ENCODE data around the gene CHRNA5. TPM values are rescaled to one million over a fixed set of nuclear protein-coding genes. Genes with fewer than 3 reads are reported as not detected.
"Not testable (repeated sequence)": the region's sequence is repeated elsewhere in the genome, so short reads cannot be mapped to it uniquely, and the experiment has no call there.

The CHRNA5 gene
- total and polyA plus RNA-seq, 7 donors: 0.92 to 3.8 (median 1.8) TPM

DNA sequence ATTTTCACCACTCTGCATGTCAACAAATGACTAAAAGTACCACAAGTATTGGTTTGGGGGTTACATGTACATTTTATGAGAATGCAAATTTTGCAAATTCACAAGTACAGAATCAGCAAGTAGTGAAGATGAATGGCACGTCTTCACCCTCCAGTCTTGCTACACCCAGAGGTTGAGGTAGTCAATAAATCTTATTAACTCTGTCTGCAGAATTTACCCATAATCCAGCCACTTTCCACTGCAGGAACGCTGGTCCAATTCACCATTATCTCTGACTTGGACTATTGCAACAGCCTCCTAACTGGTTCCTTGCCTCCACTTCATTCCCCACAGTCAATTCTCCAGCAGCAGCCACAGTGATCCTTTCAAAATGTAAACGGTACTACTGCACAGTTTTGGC is 14.5 kb upstream of the CHRNA5 start:
- TF ChIP-seq, protein P1, sequence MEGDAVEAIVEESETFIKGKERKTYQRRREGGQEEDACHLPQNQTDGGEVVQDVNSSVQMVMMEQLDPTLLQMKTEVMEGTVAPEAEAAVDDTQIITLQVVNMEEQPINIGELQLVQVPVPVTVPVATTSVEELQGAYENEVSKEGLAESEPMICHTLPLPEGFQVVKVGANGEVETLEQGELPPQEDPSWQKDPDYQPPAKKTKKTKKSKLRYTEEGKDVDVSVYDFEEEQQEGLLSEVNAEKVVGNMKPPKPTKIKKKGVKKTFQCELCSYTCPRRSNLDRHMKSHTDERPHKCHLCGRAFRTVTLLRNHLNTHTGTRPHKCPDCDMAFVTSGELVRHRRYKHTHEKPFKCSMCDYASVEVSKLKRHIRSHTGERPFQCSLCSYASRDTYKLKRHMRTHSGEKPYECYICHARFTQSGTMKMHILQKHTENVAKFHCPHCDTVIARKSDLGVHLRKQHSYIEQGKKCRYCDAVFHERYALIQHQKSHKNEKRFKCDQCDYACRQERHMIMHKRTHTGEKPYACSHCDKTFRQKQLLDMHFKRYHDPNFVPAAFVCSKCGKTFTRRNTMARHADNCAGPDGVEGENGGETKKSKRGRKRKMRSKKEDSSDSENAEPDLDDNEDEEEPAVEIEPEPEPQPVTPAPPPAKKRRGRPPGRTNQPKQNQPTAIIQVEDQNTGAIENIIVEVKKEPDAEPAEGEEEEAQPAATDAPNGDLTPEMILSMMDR (IDR thresholded peaks at IDR 0.05): no peak
- TF ChIP-seq POLR2A (IDR thresholded peaks at IDR 0.05) (no peak), EP300 (IDR thresholded peaks at IDR 0.05) (no peak), POLR2AphosphoS5 (IDR thresholded peaks at IDR 0.05) (no peak)
- H3K36me3 ChIP-seq: peaks cover 13 to 55% (median 45%) of the 10 kb centered on the region in 4 donors
- 63 to 78% methylated on average over 3 of the region's 3 CpGs for WGBS, 2 donors
- H3K4me3 ChIP-seq: no peak overlapping the region
- H3K9me3 ChIP-seq: no peaks in the 10 kb centered on the region
- no peak overlapping the region for H3K27ac ChIP-seq
- intact Hi-C loops (cut with DNase I): no loop called here
- DNase-seq: no peak
- H3K27me3 ChIP-seq: no peaks in the 10 kb centered on the region
- no peaks in the 10 kb centered on the region for H3K4me1 ChIP-seq

DNA sequence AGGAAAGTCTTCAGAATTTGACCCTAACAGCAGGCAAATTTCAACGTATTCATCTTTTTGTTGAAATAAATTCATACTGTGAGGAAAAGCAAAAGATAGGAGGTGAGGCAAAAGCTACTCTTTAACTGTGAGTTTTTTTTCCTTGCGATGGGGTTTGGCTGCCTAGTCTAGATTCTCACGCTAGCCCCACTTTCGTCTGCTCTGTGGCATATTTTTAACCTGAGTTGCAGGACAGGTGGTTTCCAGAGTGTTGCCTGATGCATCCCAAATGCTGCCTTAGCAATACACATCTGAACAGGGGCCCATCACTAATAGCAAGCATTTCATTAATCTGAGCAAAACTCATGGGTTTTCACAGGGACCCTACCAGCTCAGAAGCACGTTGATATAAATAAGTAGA is 13.4 kb upstream of the CHRNA5 start:
- Histone ChIP-seq H3K27ac (no peak overlapping the region), H3K27me3 (no peaks in the 10 kb centered on the region), H3K36me3 (peaks cover 7 to 44% (median 35%) of the 10 kb centered on the region in 4 donors), H3K4me3 (no peak overlapping the region), H3K9me3 (no peaks in the 10 kb centered on the region), H3K4me1 (no peaks in the 10 kb centered on the region)
- DNase-seq: no peak
- intact Hi-C loops (cut with DNase I): no loop called here
- 91 to 92% methylated on average over 5 of the region's 5 CpGs for WGBS, 2 donors
- TF ChIP-seq POLR2AphosphoS5 (IDR thresholded peaks at IDR 0.05) (no peak), POLR2A (IDR thresholded peaks at IDR 0.05) (no peak), EP300 (IDR thresholded peaks at IDR 0.05) (no peak)
- TF ChIP-seq, protein P1 (IDR thresholded peaks at IDR 0.05): no peak

DNA sequence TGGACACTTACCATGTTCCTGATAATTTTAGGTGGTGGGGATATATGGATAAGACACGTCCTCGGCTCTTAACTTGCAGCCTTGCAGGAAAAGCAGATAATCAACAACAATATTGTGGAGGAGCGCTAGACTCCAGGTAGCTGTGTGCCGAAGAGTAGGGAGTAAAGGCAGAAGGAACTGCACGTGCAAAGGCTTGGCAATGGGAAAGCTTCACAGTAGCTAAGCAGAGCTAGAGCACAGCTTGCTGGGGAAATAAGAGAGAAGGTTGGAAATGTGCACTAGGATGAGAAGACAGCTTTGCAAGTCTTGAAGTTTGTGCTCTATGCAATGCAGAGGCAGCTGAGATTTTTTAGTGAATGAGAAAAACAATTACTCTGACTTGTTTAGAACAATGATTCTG is 12.7 kb upstream of the CHRNA5 start:
- Histone ChIP-seq H3K27ac (no peak overlapping the region), H3K4me1 (no peaks in the 10 kb centered on the region), H3K36me3 (peaks cover 7 to 37% (median 28%) of the 10 kb centered on the region in 4 donors), H3K9me3 (no peaks in the 10 kb centered on the region), H3K27me3 (no peaks in the 10 kb centered on the region), H3K4me3 (no peak overlapping the region)
- 80 to 83% methylated on average over 5 of the region's 5 CpGs for WGBS, 2 donors
- intact Hi-C loops (cut with DNase I): no loop called here
- no peak for DNase-seq
- TF ChIP-seq, protein P1 (IDR thresholded peaks at IDR 0.05): no peak
- TF ChIP-seq POLR2A (IDR thresholded peaks at IDR 0.05): no peak
- TF ChIP-seq EP300 (IDR thresholded peaks at IDR 0.05): no peak
- no peak for TF ChIP-seq POLR2AphosphoS5 (IDR thresholded peaks at IDR 0.05)

DNA sequence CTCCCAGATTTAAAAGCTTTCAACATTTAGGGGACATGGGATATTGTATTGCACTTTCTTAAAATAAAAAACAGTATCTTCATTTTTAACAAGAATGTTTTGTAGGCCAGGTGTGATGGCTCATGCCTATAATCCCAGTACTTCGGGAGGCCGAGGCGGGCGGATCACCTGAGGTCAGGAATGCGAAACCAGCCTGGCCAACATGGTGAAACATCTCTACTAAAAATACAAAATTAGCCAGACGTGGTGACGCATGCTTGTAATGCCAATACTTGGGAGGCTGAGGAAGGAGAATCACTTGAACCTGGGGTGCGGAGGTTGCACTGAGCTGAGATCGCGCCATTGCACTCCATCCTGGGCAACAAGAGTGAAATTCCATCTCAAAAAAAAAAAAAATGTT is 5.1 kb upstream of the CHRNA5 start:
- H3K4me3 ChIP-seq, H3K27ac ChIP-seq, H3K9me3 ChIP-seq, H3K27me3 ChIP-seq, DNase-seq, H3K36me3 ChIP-seq, H3K4me1 ChIP-seq: not testable (repeated sequence)
- intact Hi-C loops (cut with DNase I): loop anchor here (10.0 kb wide), 1 partner anchor 125 kb away; the partner anchor contains the start of gene IREB2
- WGBS, 2 donors: 95% methylated on average over 10 of the region's 10 CpGs

DNA sequence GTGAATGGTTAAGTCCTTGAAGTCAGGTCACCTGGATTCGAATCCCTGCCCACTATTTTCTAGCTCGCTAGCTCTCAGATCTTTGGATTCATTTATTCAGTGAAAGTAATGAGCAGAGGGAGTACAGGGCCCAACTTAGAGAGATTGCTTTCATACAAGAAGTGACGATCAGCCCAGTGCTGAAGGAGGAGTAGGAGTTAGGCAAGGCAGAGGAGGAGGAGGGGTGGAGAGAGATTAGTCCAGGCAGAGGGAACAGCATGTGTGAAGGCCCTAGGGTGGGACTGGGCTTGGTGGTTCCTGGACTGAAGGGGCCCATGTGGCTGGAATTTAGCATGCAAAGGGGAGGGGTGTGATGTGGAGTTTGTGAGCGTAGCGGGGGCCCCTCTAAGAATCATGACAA is 3.8 kb upstream of the CHRNA5 start:
- TF ChIP-seq EP300 (IDR thresholded peaks at IDR 0.05) (no peak), POLR2AphosphoS5 (IDR thresholded peaks at IDR 0.05) (no peak), POLR2A (IDR thresholded peaks at IDR 0.05) (no peak)
- TF ChIP-seq, protein P1 (IDR thresholded peaks at IDR 0.05): no peak
- WGBS, 2 donors: 87 to 93% methylated on average over 5 of the region's 5 CpGs
- DNase-seq: no peak
- peaks cover 0 to 16% (median 9%) of the 10 kb centered on the region in 4 donors for H3K4me1 ChIP-seq
- H3K9me3 ChIP-seq: no peaks in the 10 kb centered on the region
- H3K27ac ChIP-seq: no peak overlapping the region
- no peaks in the 10 kb centered on the region for H3K27me3 ChIP-seq
- intact Hi-C loops (cut with DNase I): loop anchor here (10.0 kb wide), 1 partner anchor 127 kb away; the partner anchor contains the start of gene IREB2
- no peak overlapping the region for H3K4me3 ChIP-seq
- H3K36me3 ChIP-seq: no peaks in the 10 kb centered on the region

Data from sigmoid colon (tissue), 7 donors.